ENCODE measurements around the gene ZNF584.

DNA sequence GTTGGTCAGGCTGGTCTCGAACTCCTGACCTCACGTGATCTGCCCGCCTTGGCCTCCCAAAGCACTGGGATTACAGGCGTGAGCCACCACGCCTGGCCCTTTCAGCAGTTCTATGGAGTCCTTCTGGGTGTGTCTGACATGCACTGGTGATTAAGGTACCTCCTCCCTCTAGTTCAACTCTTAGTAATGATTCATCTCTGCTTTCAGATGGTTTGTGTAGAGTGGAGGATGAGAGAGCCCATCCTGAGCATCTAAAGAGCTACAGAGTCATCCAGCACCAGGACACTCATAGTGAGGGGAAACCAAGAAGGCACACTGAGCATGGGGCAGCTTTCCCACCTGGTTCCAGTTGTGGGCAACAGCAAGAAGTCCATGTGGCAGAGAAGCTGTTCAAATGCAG is 8.2 kb downstream of the ZNF584 start:
- TF ChIP-seq HDGF (IDR thresholded peaks at IDR 0.05; ENCODE audit: borderline replicate concordance) (no peak), BHLHE40 (IDR thresholded peaks at IDR 0.05; ENCODE audit: borderline replicate concordance) (no peak), ELF4 (IDR thresholded peaks at IDR 0.05) (no peak)
- TF ChIP-seq, protein P1, sequence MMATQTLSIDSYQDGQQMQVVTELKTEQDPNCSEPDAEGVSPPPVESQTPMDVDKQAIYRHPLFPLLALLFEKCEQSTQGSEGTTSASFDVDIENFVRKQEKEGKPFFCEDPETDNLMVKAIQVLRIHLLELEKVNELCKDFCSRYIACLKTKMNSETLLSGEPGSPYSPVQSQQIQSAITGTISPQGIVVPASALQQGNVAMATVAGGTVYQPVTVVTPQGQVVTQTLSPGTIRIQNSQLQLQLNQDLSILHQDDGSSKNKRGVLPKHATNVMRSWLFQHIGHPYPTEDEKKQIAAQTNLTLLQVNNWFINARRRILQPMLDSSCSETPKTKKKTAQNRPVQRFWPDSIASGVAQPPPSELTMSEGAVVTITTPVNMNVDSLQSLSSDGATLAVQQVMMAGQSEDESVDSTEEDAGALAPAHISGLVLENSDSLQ (IDR thresholded peaks at IDR 0.05) = no peak

Measured in HEK293T (cell line).